CD14-positive monocyte (primary cell): Measurements from ENCODE around the gene RNF128. TPM values are rescaled to one million over a fixed set of nuclear protein-coding genes. Genes with fewer than 3 reads are reported as not detected.

Source experiments
- DNase-seq, 3 donors: peaks; one replicate each; pipeline ENCODE4 v3.0.0-alpha.2; 2011 to 2022
- H2AFZ ChIP-seq: 2 replicates; pipeline ENCODE4 v1.6.0; 2012; ENCODE audit warnings: mild to moderate bottlenecking, low read depth, low read length, inconsistent platforms; ENCODE audit not compliant: insufficient read depth, poor library complexity, severe bottlenecking
- H3K27ac ChIP-seq, 2 donors: 1 replicate in 1 of 2; 2 replicates in 1 of 2; pipeline ENCODE4 v1.5.1; 2012 to 2013; ENCODE audit warnings: low read length in 2 of 2, control low read depth in 1 of 2, inconsistent platforms in 1 of 2, low read depth in 1 of 2, mild to moderate bottlenecking in 1 of 2
- H3K27me3 ChIP-seq, 2 donors: one replicate each; pipeline versions ENCODE4 v1.6.0 to v1.6.1; 2011 to 2013; ENCODE audit warnings: low read length in 2 of 2; ENCODE audit not compliant: control insufficient read depth in 2 of 2, insufficient read depth in 2 of 2
- H3K36me3 ChIP-seq, 2 donors: replicated peaks in 1 of 2; 1 replicate in 1 of 2; 2 replicates in 1 of 2; pipeline versions ENCODE4 v1.5.1 to v1.6.1; 2012 to 2013; ENCODE audit warnings: low read length in 2 of 2, control low read depth in 1 of 2, inconsistent platforms in 1 of 2, mild to moderate bottlenecking in 1 of 2; ENCODE audit not compliant: insufficient read depth in 2 of 2, control insufficient read depth in 1 of 2
- H3K4me1 ChIP-seq, 2 donors: 1 replicate in 1 of 2; 2 replicates in 1 of 2; pipeline versions ENCODE4 v1.5.1 to v1.6.1; 2012 to 2013; ENCODE audit warnings: low read length in 2 of 2, control low read depth in 1 of 2, inconsistent platforms in 1 of 2, mild to moderate bottlenecking in 1 of 2, moderate library complexity in 1 of 2; ENCODE audit not compliant: insufficient read depth in 2 of 2, control insufficient read depth in 1 of 2
- H3K4me2 ChIP-seq: replicated peaks from 2 replicates; pipeline ENCODE3; 2012; ENCODE audit warnings: low read length, moderate library complexity, mild to moderate bottlenecking; ENCODE audit not compliant: poor library complexity, severe bottlenecking; ENCODE audit errors: extremely low read depth
- H3K4me3 ChIP-seq, 3 experiments: fragments of 200-600 bp in 1 of 3; sonication (generic) in 1 of 3; replicated peaks in 1 of 3; 1 replicate in 2 of 3; 2 replicates in 1 of 3; pipeline ENCODE4 v1.5.1; 2011 to 2013; ENCODE audit warnings: low read length in 3 of 3, mild to moderate bottlenecking in 3 of 3, control low read depth in 2 of 3, low read depth in 2 of 3, inconsistent platforms in 1 of 3, moderate library complexity in 1 of 3
- H3K79me2 ChIP-seq: 2 replicates; pipeline ENCODE4 v1.6.0; 2012; ENCODE audit warnings: mild to moderate bottlenecking, control low read depth, inconsistent platforms, low read length, moderate library complexity; ENCODE audit not compliant: insufficient read depth
- H3K9ac ChIP-seq: 2 replicates; pipeline ENCODE4 v1.6.0; 2017; ENCODE audit warnings: low read length, mild to moderate bottlenecking; ENCODE audit not compliant: insufficient read depth, poor library complexity, severe bottlenecking
- H3K9me3 ChIP-seq, 2 donors: replicated peaks in 1 of 2; 1 replicate in 1 of 2; 2 replicates in 1 of 2; pipeline versions ENCODE4 v1.5.1 to v1.6.1; 2012 to 2013; ENCODE audit warnings: low read length in 2 of 2, control low read depth in 1 of 2; ENCODE audit not compliant: control insufficient read depth in 1 of 2, insufficient read depth in 1 of 2
- H4K20me1 ChIP-seq: 2 replicates; pipeline ENCODE4 v1.6.0; 2012; ENCODE audit warnings: mild to moderate bottlenecking, low read length, control low read depth, moderate library complexity; ENCODE audit not compliant: insufficient read depth
- H3K27ac Mint-ChIP-seq, 7 donors: one replicate each; pipeline ENCODE4 v1.8.0; 2020; ENCODE audit warnings: mild to moderate bottlenecking in 7 of 7, mixed read lengths in 7 of 7, moderate library complexity in 6 of 7, inconsistent platforms in 2 of 7
- H3K27me3 Mint-ChIP-seq, 3 donors: one replicate each; pipeline ENCODE4 v1.8.0; 2021 to 2022; ENCODE audit warnings: low read depth in 3 of 3, mild to moderate bottlenecking in 3 of 3, mixed read lengths in 3 of 3, moderate library complexity in 3 of 3, inconsistent platforms in 1 of 3
- H3K36me3 Mint-ChIP-seq, 2 donors: one replicate each; pipeline ENCODE4 v1.8.0; 2020; ENCODE audit warnings: mixed read lengths in 2 of 2, inconsistent platforms in 1 of 2, mild to moderate bottlenecking in 1 of 2
- H3K4me1 Mint-ChIP-seq: one replicate; pipeline ENCODE4 v1.8.0; 2020; ENCODE audit warnings: mild to moderate bottlenecking, mixed read lengths
- H3K4me3 Mint-ChIP-seq, 2 donors: one replicate each; pipeline ENCODE4 v1.8.0; 2020; ENCODE audit warnings: mild to moderate bottlenecking in 2 of 2, mixed read lengths in 2 of 2, moderate library complexity in 1 of 2
- H3K9me3 Mint-ChIP-seq, 7 donors: one replicate each; pipeline ENCODE4 v1.8.0; 2020 to 2022; ENCODE audit warnings: mixed read lengths in 7 of 7, mild to moderate bottlenecking in 6 of 7, moderate library complexity in 6 of 7, inconsistent platforms in 2 of 7
- WGBS: methylation state at CpG from one replicate; pipeline ENCODE4 v1.1.5; 2013; ENCODE audit warnings: missing lambda C conversion rate; ENCODE audit not compliant: insufficient coverage; 5-methylcytosine and 5-hydroxymethylcytosine counted together
- intact Hi-C, 2 donors: fragments of 100-400 bp; cut with micrococcal nuclease; formaldehyde crosslinking; loops; one replicate each; pipeline versions ENCODE4 v1.15.0 to v1.15.1; 2023
- polyA plus RNA-seq, 3 donors: library from polyadenylated mRNA; depleted of rRNA in 1 of 3; unstranded in 2 of 3; stranded (reverse) in 1 of 3; fragments of 300-500 nt in 2 of 3; fragments of >200 nt in 1 of 3; fragmentation: Illumina TruSeq in 2 of 3; gene quantifications; 1 replicate in 2 of 3; 2 replicates in 1 of 3; pipeline ENCODE4 v1.2.3, GENCODE V29; 2012 to 2021
- TF ChIP-seq, protein P1 (sequence below): fragments of 200-600 bp; IDR thresholded peaks from one replicate; pipeline ENCODE4 v1.8.0; 2022; ENCODE audit warnings: antibody characterized with exemption, mild to moderate bottlenecking

RNF128 gene
- polyA plus RNA-seq, 3 donors, result not detected

- Histone ChIP-seq H3K4me1 (no peaks in the 10 kb centered on the region), H4K20me1 (no peaks in the 10 kb centered on the region), H3K9ac (no peak overlapping the region), H3K9me3 (no peaks in the 10 kb centered on the region), H3K36me3 (no peaks in the 10 kb centered on the region), H3K27ac (no peak overlapping the region), H3K79me2 (no peaks in the 10 kb centered on the region), H2AFZ (no peak overlapping the region), H3K4me2 (no peak overlapping the region), H3K4me3 (no peak overlapping the region), H3K27me3 (no peaks in the 10 kb centered on the region)
- no peak for DNase-seq
- no peak overlapping the region for H3K27ac Mint-ChIP-seq
- H3K27me3 Mint-ChIP-seq, result peaks cover 2 to 7% (median 2%) of the 10 kb centered on the region in 3 donors
- H3K4me1 Mint-ChIP-seq, result no peaks in the 10 kb centered on the region
- TF ChIP-seq, protein P1, sequence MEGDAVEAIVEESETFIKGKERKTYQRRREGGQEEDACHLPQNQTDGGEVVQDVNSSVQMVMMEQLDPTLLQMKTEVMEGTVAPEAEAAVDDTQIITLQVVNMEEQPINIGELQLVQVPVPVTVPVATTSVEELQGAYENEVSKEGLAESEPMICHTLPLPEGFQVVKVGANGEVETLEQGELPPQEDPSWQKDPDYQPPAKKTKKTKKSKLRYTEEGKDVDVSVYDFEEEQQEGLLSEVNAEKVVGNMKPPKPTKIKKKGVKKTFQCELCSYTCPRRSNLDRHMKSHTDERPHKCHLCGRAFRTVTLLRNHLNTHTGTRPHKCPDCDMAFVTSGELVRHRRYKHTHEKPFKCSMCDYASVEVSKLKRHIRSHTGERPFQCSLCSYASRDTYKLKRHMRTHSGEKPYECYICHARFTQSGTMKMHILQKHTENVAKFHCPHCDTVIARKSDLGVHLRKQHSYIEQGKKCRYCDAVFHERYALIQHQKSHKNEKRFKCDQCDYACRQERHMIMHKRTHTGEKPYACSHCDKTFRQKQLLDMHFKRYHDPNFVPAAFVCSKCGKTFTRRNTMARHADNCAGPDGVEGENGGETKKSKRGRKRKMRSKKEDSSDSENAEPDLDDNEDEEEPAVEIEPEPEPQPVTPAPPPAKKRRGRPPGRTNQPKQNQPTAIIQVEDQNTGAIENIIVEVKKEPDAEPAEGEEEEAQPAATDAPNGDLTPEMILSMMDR, result no peak
- intact Hi-C loops, result no loop called here
- no peak overlapping the region for H3K4me3 Mint-ChIP-seq
- no peaks in the 10 kb centered on the region for H3K9me3 Mint-ChIP-seq
- WGBS, result no CpG with 5 or more reads among the region's 1 CpG
- H3K36me3 Mint-ChIP-seq, result no peaks in the 10 kb centered on the region
Observed at GRCh38 chrX:106780664-106781377, 54.3 kb downstream of the RNF128 start.

- no peaks in the 10 kb centered on the region for H4K20me1 ChIP-seq
- H3K4me3 Mint-ChIP-seq, result no peak overlapping the region
- no peaks in the 10 kb centered on the region for H3K9me3 ChIP-seq
- H3K27ac ChIP-seq, result no peak overlapping the region
- intact Hi-C loops, result no loop called here
- no peaks in the 10 kb centered on the region for H3K36me3 Mint-ChIP-seq
- TF ChIP-seq, protein P1, result no peak
- H3K4me1 Mint-ChIP-seq, result no peaks in the 10 kb centered on the region
- H3K36me3 ChIP-seq, result no peaks in the 10 kb centered on the region
- no peaks in the 10 kb centered on the region for H3K4me1 ChIP-seq
- H3K4me2 ChIP-seq, result no peak overlapping the region
- peaks cover 0 to 2% of the 10 kb centered on the region in 2 donors for H3K27me3 ChIP-seq
- H3K79me2 ChIP-seq, result no peaks in the 10 kb centered on the region
- no peaks in the 10 kb centered on the region for H3K9me3 Mint-ChIP-seq
- peaks cover 3 to 7% (median 4%) of the 10 kb centered on the region in 3 donors for H3K27me3 Mint-ChIP-seq
- DNase-seq, result no peak
- no CpG with 5 or more reads among the region's 7 CpGs for WGBS
- H2AFZ ChIP-seq, result no peak overlapping the region
- no peak overlapping the region for H3K27ac Mint-ChIP-seq
- no peak overlapping the region for H3K9ac ChIP-seq
- H3K4me3 ChIP-seq, result no peak overlapping the region
Observed at GRCh38 chrX:106783716-106784115, 57.2 kb downstream of the RNF128 start.
